Measurements from ENCODE around the gene ZNF789. TPM values are rescaled to one million over a fixed set of nuclear protein-coding genes. Genes with fewer than 3 reads are reported as not detected.
A peak's percentile ranks its signal among the peaks of the same experiment; 100 is the strongest.

The ZNF789 gene
- polyA plus RNA-seq, 1 of the 3 experiments (the other 2 are of a cell fraction): 27.7 TPM

DNA sequence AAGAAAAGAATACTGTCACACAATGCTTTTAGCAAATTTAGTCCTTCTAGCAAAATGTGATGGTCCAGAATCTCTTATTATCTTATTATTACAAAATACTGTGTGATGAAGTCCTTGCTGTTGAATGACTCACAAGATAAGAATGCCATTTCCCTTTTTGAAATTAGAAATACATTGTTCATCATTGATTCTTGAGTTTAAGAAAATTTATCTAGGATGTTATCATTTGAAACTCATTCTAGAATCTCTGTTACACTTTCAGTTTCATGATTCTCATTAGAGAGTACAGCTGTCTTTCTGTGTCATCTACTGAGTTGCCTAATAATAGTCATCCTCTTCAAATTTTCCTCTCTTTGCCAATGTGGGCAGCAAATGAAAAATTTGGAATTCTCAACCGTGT, 41.4 kb downstream of the ZNF789 start:
- Histone ChIP-seq H3K27me3 (ENCODE audit: insufficient read depth) (no peaks in the 10 kb centered on the region), H3K27ac (ENCODE audit: low read depth in 2 of 2, low read length in 1 of 2) (peak overlapping the region in 1 of 2 experiments; percentile 24; a peak in 2 of 4 replicates)
- 98% methylated on average over 1 of the region's 1 CpG for WGBS (ENCODE audit: low lambda C conversion rate)

DNA sequence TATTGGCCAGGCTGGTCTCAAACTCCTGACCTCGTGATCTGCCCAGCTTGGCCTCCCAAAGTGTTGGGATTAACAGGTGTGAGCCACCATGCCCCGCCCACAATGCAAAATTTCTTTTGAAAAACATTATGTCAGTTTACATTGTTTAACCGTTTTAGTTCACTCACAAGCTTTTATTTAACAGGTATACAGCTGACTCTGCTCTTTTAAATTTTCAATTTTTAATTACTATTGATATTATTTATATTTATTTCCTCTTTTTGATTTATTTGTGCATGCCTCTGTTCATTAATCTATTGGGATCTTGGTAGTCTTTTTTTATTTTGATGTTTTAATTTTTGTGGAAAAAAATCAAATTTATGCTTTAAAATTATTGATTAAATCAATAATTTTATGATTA, 48.7 kb downstream of the ZNF789 start:
- no peaks in the 10 kb centered on the region for H3F3A ChIP-seq (replicated peaks; ENCODE audit: insufficient read depth)
- H3K9ac ChIP-seq: no peak overlapping the region
- H3K4me3 ChIP-seq (ENCODE audit: low read depth in 2 of 2, low read length in 1 of 2): no peak overlapping the region
- no peak overlapping the region for H2AFZ ChIP-seq (ENCODE audit: low read depth)
- H3K27me3 ChIP-seq (ENCODE audit: insufficient read depth): no peaks in the 10 kb centered on the region
- H4K20me1 ChIP-seq (ENCODE audit: insufficient read depth): no peaks in the 10 kb centered on the region
- no peaks in the 10 kb centered on the region for H3K9me2 ChIP-seq
- H3K4me1 ChIP-seq (ENCODE audit: control insufficient read depth in 1 of 2, insufficient read depth in 2 of 2, low read depth in 1 of 2, low read length in 1 of 2): no peaks in the 10 kb centered on the region
- WGBS (ENCODE audit: low lambda C conversion rate): 89% methylated on average over 3 of the region's 3 CpGs
- ChIA-PET CTCF (interaction anchor here (1.0 kb wide), 1 partner anchor 14 kb away, joined by 4 read pairs; no protein-coding TSS in a partner anchor), POLR2A (no interaction called here)
- no peak for DNase-seq
- no peaks in the 10 kb centered on the region for H3K9me3 ChIP-seq
- H3K4me2 ChIP-seq: no peak overlapping the region
- H3K27ac ChIP-seq (ENCODE audit: low read depth in 2 of 2, low read length in 1 of 2): no peak overlapping the region
- H3K79me2 ChIP-seq (ENCODE audit: insufficient read depth): peaks cover 25% of the 10 kb centered on the region; the same call in 1 of the 2 replicates
- peaks cover 32 to 63% of the 10 kb centered on the region in 2 experiments for H3K36me3 ChIP-seq (replicated peaks in 1 of 2; ENCODE audit: control insufficient read depth in 1 of 2, insufficient read depth in 2 of 2, low read length in 1 of 2)
- TF ChIP-seq, protein P1, sequence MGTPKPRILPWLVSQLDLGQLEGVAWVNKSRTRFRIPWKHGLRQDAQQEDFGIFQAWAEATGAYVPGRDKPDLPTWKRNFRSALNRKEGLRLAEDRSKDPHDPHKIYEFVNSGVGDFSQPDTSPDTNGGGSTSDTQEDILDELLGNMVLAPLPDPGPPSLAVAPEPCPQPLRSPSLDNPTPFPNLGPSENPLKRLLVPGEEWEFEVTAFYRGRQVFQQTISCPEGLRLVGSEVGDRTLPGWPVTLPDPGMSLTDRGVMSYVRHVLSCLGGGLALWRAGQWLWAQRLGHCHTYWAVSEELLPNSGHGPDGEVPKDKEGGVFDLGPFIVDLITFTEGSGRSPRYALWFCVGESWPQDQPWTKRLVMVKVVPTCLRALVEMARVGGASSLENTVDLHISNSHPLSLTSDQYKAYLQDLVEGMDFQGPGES (IDR thresholded peaks at IDR 0.05; ENCODE audit: low read depth, low read length): no peak
- TF ChIP-seq EP300 (IDR thresholded peaks at IDR 0.05; ENCODE audit: borderline replicate concordance in 1 of 2, low read depth in 1 of 2, low read length in 1 of 2): no peak
- no peak for TF ChIP-seq FOXM1 (IDR thresholded peaks at IDR 0.05; ENCODE audit: low read depth)
- TF ChIP-seq, protein P2, sequence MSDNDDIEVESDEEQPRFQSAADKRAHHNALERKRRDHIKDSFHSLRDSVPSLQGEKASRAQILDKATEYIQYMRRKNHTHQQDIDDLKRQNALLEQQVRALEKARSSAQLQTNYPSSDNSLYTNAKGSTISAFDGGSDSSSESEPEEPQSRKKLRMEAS (IDR thresholded peaks at IDR 0.05; ENCODE audit: low read depth): no peak
- TF ChIP-seq TAF1 (IDR thresholded peaks at IDR 0.05; ENCODE audit: borderline replicate concordance, low read depth, low read length): no peak
- TF ChIP-seq, protein P3, sequence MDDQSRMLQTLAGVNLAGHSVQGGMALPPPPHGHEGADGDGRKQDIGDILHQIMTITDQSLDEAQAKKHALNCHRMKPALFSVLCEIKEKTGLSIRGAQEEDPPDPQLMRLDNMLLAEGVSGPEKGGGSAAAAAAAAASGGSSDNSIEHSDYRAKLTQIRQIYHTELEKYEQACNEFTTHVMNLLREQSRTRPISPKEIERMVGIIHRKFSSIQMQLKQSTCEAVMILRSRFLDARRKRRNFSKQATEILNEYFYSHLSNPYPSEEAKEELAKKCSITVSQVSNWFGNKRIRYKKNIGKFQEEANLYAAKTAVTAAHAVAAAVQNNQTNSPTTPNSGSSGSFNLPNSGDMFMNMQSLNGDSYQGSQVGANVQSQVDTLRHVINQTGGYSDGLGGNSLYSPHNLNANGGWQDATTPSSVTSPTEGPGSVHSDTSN (IDR thresholded peaks at IDR 0.05): no peak
- TF ChIP-seq, protein P4, sequence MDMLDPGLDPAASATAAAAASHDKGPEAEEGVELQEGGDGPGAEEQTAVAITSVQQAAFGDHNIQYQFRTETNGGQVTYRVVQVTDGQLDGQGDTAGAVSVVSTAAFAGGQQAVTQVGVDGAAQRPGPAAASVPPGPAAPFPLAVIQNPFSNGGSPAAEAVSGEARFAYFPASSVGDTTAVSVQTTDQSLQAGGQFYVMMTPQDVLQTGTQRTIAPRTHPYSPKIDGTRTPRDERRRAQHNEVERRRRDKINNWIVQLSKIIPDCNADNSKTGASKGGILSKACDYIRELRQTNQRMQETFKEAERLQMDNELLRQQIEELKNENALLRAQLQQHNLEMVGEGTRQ (IDR thresholded peaks at IDR 0.05; ENCODE audit: borderline replicate concordance, low read depth, low read length): no peak
- TF ChIP-seq SMC3 (IDR thresholded peaks at IDR 0.05; ENCODE audit: low read depth, low read length): no peak
- no peak for TF ChIP-seq FOXJ3 (CRISPR knock-in tag; IDR thresholded peaks at IDR 0.05)
- TF ChIP-seq, protein P5, sequence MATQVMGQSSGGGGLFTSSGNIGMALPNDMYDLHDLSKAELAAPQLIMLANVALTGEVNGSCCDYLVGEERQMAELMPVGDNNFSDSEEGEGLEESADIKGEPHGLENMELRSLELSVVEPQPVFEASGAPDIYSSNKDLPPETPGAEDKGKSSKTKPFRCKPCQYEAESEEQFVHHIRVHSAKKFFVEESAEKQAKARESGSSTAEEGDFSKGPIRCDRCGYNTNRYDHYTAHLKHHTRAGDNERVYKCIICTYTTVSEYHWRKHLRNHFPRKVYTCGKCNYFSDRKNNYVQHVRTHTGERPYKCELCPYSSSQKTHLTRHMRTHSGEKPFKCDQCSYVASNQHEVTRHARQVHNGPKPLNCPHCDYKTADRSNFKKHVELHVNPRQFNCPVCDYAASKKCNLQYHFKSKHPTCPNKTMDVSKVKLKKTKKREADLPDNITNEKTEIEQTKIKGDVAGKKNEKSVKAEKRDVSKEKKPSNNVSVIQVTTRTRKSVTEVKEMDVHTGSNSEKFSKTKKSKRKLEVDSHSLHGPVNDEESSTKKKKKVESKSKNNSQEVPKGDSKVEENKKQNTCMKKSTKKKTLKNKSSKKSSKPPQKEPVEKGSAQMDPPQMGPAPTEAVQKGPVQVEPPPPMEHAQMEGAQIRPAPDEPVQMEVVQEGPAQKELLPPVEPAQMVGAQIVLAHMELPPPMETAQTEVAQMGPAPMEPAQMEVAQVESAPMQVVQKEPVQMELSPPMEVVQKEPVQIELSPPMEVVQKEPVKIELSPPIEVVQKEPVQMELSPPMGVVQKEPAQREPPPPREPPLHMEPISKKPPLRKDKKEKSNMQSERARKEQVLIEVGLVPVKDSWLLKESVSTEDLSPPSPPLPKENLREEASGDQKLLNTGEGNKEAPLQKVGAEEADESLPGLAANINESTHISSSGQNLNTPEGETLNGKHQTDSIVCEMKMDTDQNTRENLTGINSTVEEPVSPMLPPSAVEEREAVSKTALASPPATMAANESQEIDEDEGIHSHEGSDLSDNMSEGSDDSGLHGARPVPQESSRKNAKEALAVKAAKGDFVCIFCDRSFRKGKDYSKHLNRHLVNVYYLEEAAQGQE (IDR thresholded peaks at IDR 0.05; ENCODE audit: low read depth, low read length): no peak
- no peak for TF ChIP-seq MEF2A (IDR thresholded peaks at IDR 0.05; ENCODE audit: borderline replicate concordance, low read depth)
- TF ChIP-seq RXRA (IDR thresholded peaks at IDR 0.05; ENCODE audit: borderline replicate concordance, low read depth): no peak
- no peak for TF ChIP-seq FOSL2 (IDR thresholded peaks at IDR 0.05; ENCODE audit: borderline replicate concordance, low read depth)
- no peak for TF ChIP-seq RAD21 (IDR thresholded peaks at IDR 0.05; ENCODE audit: low read length)
- no peak for TF ChIP-seq TEAD4 (IDR thresholded peaks at IDR 0.05; ENCODE audit: borderline replicate concordance, insufficient read depth)
- TF ChIP-seq RFX5 (IDR thresholded peaks at IDR 0.05; ENCODE audit: low read length): no peak

More for the DNA sequence above, 41.4 kb downstream of the ZNF789 start:
- peaks cover 13% of the 10 kb centered on the region for H3F3A ChIP-seq (replicated peaks; ENCODE audit: insufficient read depth)
- DNase-seq: no peak
- H3K79me2 ChIP-seq (ENCODE audit: insufficient read depth): peaks cover 75% of the 10 kb centered on the region
- no peak overlapping the region for H3K9ac ChIP-seq
- H3K4me2 ChIP-seq: peak overlapping the region; percentile 20; the same call in 1 of the 2 replicates
- no peak overlapping the region for H3K4me3 ChIP-seq (ENCODE audit: low read depth in 2 of 2, low read length in 1 of 2)
- ChIA-PET CTCF (interaction anchor here (0.6 kb wide), 1 partner anchor 11 kb away, joined by 3 read pairs; no protein-coding TSS in a partner anchor), POLR2A (interaction anchor here (1.0 kb wide), 1 partner anchor 14 kb away, joined by 3 read pairs; the partner anchor contains the start of gene ZNF394)
- TF ChIP-seq, protein P6, sequence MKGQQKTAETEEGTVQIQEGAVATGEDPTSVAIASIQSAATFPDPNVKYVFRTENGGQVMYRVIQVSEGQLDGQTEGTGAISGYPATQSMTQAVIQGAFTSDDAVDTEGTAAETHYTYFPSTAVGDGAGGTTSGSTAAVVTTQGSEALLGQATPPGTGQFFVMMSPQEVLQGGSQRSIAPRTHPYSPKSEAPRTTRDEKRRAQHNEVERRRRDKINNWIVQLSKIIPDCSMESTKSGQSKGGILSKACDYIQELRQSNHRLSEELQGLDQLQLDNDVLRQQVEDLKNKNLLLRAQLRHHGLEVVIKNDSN (IDR thresholded peaks at IDR 0.05; ENCODE audit: borderline replicate concordance, low read depth): no peak
- TF ChIP-seq GATA2 (CRISPR knock-in tag; IDR thresholded peaks at IDR 0.05) (no peak), TEAD4 (IDR thresholded peaks at IDR 0.05; ENCODE audit: borderline replicate concordance, insufficient read depth) (no peak), TAF1 (IDR thresholded peaks at IDR 0.05; ENCODE audit: borderline replicate concordance, low read depth, low read length) (no peak), EP300 (IDR thresholded peaks at IDR 0.05; ENCODE audit: borderline replicate concordance in 1 of 2, low read depth in 1 of 2, low read length in 1 of 2) (no peak)
- peaks cover 0 to 5% of the 10 kb centered on the region in 2 experiments; a peak in 1 of 4 replicates for H3K4me1 ChIP-seq (ENCODE audit: control insufficient read depth in 1 of 2, insufficient read depth in 2 of 2, low read depth in 1 of 2, low read length in 1 of 2)
- H3K36me3 ChIP-seq (replicated peaks in 1 of 2; ENCODE audit: control insufficient read depth in 1 of 2, insufficient read depth in 2 of 2, low read length in 1 of 2): peaks cover 24 to 42% of the 10 kb centered on the region in 2 experiments
- H3K9me2 ChIP-seq: no peaks in the 10 kb centered on the region
- H2AFZ ChIP-seq (ENCODE audit: low read depth): no peak overlapping the region
- no peaks in the 10 kb centered on the region for H3K9me3 ChIP-seq
- H4K20me1 ChIP-seq (ENCODE audit: insufficient read depth): peaks cover 3% of the 10 kb centered on the region; the same call in 1 of the 2 replicates
